HG03558 (cell line): ENCODE results near the gene LRMDA.

Experiments used
- ATAC-seq: cut with Tn5 transposase; IDR thresholded peaks from one replicate; pipeline ENCODE4 v1.9.1; 2021; ENCODE audit warnings: moderate number of reproducible peaks; ENCODE audit not compliant: unreplicated experiment; ENCODE audit errors: extremely low read depth

Gene LRMDA

DNA sequence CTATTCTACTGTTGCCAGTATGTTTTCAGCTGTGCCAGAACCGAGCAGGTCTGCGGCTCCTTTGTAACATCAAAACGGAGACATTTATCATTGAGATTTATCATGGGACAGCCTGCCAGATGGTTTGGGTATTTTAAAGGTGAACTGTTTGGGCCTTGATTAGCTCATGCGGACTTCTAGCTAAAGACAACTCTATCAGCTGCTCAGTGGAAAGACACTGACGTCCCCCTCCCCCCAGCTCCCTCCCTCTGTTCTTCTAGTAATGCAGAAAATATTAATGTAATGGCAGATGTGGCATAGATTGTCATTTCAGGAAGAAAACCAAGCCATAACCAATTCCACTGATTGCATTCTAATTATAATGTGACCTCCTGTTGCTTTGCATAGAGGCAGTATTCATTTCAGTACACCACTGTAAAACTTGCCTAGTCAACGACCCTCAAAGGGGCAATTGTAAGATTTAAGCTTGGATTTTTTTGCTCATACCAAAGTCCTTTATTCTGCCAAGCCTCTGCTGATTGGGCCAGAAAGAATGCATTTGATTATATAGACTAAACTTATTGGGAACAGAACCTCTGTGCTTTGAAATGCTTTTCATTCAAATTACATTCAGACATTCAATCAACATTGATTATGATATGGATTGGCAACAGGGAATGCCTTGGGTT lies 966.8 kb downstream of the LRMDA start:
- no peak for ATAC-seq

DNA sequence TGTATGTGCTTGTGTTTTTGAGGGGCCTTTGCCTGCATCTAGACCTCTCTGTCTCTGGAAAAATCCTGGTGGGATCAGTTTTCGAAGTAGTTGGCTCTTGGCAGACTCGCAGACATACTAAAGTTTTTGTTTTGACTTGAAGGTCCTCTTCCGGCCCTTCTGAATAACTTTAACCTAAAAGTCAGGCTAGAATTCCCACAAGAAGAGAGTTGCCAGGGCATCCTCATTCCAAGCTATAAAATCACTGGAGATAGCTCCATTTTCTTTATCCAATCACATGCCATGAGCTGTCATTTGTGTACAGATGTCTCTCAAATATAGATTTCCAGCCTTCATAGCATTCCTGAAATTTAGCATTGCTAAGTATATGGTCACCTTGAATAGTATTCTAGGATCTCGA lies 967.8 kb downstream of the LRMDA start:
- no peak for ATAC-seq

DNA sequence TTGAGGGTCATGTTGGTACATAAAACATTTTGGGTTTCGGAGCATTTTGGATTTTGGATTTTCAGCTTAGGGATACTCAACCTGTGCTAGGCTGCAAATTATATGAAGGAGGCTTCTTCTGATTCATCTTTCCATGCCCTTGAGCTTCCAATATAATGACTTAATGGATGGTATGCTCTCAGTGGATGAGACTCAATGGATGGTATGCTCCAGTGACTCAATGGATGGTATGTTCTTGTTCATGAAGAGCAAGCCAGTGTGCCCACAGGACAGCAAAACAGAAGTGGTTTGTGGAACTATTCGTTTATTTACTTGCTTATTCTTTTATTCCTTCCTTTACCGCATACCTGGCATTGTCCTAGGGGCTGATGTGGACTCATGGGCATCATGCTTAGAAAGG lies 969.6 kb downstream of the LRMDA start:
- no peak for ATAC-seq

DNA sequence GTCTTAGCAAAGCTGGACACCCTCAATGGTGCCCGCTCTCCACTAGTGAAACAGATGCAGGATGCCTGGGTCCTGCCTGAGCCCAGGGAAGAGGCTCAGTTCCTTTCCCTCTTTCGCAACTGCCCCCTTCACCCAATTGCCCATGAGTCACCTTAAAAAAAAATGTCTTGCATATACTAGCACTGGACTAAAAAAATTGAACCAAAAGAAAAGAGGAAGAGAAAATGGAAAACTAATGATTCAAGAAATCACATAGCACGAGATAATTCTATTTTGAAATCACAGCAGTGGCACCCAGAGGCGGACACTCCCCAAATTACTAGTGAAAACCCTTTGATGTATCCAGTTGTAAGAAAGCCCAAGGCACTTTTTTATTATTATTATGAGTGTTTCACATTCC lies 972.5 kb downstream of the LRMDA start:
- no peak for ATAC-seq

DNA sequence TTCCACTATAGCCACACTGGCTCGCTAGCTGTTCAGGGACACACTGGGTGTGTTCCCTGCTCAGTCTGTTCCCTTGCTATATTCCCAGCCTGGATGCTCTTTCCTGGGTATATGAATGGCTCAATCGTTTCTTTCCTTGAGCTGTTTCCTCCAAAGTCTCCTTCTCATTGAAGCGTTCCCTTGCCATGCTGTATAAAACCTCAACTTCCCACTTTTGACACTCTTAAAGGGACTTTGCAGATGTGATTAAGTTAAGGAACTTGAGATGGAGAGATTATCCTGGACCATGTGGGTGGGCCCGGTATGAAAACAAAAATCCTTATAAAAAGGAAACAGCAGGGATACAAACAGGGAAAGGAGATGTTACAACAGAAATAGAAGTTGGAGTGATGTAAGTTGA lies 973.1 kb downstream of the LRMDA start:
- ATAC-seq = no peak

DNA sequence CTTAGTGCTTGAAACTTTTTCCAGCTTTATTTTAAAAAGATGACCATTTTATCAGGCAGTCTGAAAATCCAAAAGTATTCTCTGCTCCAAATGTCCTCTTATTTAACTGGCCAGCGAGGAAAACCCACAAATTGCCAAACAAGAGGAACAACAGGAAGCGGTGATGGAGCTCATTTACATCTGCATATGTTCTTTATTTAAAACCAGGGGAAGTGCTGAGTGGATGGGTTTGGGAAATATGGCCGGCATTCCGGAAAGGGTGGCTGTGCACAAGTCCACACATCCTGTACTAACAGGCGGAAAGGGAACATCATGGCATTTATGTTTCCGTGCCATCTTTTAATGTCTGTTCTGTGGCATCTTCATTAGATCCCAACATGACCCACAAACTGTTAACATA lies 974.5 kb downstream of the LRMDA start:
- ATAC-seq = no peak

DNA sequence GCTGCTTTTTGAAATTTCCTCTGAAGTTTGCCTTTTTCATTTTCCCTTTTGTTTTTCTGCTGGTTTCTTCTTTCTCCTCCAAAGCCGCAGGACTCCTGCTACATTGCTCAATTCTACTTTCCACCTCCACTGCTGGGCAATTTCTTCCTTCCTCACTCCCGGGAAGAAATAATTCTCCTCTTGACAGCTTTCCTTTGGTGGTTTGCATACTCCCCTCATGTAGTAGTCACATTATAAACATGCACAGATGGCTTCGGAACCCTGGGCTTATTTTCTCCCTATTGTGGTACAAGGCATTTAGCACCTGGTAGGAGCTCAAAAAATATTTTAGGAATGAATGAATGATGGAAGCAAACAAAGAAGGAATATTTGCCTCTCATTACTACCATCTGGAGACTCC lies 977.2 kb downstream of the LRMDA start:
- no peak for ATAC-seq

DNA sequence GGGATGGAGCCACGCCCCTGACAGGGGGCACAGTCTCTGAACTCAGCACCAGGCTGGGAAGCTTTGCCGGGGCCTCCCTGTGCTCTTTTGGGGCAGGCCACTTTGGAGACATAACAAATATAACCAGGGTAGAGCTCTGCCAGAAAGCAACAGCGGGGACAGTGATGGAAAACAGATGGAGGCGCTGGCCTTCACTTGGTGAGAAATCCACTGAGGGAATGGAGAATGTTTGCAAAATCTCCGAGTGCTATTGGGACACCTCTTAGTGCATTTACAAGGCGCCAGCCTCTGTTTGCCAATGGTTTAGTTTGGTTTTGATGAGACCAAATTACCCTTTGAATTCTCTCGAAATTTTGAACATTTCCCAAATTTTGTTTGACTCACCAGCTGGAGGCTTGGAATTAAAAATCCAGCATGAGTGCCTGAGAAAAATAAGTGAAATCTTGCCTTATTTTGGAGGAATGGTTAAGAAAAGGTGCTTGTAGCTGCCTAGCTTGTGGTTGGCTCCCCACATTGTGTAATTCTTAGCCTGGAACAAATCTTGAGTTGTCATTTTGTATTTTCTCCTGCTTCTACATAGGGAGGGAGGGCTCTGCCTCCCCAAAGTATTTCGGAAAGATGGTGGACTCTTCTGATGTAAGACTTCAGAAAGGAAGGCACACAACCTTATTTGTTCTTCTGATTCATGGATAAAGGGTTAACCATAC lies 980.5 kb downstream of the LRMDA start:
- no peak for ATAC-seq

DNA sequence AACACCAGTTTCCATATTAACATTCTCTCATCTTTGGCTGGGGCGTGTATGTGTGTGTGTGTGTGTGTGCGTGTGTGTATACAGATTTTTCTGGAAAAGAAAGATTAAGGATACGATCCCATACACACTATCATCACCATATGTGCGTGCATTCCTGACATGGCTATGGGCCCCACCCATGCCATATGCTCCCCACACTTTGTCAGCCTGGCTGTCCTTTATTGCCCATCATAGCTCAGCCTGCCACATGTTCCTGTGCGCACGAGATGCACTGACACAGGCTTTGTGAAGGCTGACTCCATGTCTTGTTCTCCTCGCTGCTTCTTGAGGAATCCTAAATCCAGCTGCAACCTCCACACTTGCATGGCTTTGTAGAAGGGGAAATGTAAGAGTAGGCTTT lies 984.1 kb downstream of the LRMDA start:
- no peak for ATAC-seq

DNA sequence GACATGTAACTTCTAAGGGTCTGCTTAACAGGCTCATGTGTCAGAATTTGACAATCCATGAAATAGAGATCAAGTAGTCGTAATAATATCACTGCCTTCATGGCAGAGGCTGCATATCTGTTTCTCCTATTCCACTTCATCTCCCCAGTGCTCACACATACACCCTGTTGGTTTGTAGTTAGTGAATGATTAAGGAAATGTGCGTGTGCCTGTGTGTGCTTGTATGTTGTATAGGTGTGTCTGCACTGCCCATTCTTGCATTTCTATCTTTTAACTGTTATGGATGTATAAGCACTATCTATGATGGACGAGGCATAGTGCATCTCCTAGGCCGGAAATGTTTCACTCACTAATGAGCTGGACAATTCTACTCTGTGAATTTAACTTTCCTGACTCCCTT lies 985.2 kb downstream of the LRMDA start:
- ATAC-seq = no peak

DNA sequence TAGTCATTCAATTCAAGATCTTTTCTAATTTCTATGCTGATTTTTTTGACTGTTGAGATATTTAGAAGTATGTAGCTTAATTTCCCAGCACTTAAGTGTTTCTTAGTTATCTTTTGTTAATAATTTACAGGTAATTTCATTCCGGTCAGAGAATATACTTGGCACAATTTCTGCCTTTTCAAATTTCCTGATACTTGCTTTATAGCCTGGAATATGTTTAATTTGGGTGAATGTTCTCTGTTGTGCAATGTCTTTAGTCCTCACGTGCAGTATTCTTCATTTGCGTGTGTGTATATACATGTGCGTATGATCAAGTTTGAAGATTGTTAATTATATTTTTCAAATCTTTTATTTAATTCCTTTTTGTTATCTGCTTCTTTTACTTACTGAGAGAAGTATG lies 989.3 kb downstream of the LRMDA start:
- no peak for ATAC-seq

DNA sequence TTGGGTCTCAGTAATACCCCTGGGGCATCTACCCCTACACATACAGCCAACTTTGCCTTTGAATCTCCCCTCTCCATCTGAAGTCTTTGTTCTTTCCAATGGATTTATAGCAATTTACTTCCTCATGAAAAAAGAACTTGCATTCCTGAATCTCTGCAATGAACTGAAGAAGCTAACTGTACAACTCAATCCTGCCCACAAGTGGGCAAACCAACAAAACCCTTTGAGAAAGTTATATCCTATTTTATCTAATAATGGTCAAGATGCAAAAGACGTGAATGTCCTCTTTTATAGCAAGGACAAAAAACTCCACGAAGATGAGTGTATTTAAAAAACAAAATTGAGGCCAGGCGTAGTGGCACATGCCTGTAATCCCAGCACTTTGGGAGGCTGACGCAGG lies 991.3 kb downstream of the LRMDA start:
- ATAC-seq = no peak

DNA sequence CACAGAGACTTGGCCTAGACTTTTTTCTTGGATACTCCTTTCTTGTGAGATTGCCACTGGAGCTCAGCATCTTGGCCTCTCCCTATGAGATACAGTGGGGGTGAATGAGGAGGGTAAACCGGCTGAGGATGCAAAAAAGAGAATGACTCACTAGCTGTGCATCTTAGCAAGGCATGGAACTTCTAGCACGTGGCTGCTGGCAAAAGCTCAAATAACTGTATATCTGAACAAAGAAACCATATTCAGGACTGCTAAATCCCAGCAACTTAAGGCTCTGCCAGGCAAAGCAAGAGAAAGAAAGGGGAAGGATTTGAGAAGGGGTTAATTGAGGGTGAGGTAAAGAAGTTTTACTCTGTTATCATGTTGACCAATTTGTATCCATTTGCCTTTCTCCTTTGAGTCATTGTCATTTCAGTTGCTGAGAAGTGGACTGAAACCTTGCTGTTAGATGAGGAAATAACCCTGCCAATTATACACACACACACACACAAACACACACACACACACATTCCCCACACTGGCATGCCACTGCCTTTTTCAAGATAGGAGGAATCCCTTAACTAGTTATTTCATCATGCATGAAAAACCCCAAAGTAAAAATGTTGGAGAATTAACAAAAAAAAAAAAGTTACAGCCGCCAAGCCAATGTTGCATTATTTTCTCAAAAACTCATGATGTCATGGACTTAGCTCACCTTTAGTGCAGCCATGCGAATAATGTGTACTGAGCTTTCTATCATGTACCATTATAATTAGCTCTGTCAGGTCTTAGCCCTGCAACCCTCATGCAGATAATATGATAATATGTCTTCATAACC lies 997.3 kb downstream of the LRMDA start:
- ATAC-seq = no peak

DNA sequence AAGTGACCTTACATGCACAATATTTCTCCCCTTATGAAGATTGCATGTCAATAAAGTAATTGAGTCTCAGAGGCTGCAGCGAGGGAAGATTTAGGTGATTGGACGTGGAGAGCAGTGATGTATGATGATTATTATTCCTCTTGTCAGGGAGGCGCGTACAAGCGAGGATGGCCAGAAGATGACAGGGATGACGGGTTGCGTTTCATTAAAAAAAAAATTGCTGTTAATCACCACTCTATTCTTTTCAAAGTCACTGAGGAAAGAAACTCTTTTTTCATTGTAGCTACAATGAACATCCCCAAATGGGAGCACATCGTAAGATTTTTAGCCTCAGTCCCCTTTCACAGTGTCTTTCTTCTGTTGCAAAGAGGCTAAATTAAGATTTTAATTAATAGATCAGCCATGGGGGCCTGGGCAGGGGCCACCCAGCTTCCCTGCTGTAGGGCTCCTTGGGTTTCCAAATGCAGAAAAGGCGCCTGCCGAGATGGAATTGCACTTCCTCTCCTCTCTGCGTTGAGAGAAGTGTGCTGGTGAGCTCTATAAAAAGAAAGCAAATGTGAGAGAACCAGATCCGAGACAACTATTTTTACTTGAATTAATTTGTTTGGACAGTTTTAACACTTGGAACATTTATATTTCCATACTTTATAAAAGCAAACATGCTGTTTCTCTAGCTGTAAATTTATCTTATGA lies 998.1 kb downstream of the LRMDA start:
- ATAC-seq = no peak

DNA sequence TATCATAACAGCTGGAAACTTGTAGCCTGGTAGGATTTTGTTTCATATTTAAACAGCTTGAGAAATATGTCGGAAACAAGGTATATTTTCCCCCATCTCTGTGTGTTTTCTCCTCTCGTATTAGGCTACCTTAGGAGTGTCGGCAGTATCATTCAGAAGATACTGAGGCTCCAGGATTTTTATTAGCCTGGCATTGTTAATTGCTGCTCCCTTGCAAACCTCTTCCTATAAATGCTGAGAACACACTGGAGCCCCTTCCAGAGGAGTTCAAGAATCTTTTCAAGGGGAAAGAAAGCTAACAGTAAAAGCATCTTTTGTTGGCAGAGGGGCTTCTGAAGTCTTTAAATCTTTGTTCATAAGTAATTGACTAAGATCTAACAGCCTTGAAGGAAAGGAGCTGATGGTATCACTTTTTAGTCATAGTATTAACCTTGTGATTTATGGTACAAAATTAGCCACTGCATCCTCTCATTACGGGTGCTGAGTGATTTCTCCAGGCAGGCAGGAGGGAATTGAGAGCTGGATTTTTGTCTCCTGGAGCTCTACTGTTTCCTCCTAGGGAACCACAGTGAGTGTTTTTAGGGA lies 998.7 kb downstream of the LRMDA start:
- no peak for ATAC-seq

DNA sequence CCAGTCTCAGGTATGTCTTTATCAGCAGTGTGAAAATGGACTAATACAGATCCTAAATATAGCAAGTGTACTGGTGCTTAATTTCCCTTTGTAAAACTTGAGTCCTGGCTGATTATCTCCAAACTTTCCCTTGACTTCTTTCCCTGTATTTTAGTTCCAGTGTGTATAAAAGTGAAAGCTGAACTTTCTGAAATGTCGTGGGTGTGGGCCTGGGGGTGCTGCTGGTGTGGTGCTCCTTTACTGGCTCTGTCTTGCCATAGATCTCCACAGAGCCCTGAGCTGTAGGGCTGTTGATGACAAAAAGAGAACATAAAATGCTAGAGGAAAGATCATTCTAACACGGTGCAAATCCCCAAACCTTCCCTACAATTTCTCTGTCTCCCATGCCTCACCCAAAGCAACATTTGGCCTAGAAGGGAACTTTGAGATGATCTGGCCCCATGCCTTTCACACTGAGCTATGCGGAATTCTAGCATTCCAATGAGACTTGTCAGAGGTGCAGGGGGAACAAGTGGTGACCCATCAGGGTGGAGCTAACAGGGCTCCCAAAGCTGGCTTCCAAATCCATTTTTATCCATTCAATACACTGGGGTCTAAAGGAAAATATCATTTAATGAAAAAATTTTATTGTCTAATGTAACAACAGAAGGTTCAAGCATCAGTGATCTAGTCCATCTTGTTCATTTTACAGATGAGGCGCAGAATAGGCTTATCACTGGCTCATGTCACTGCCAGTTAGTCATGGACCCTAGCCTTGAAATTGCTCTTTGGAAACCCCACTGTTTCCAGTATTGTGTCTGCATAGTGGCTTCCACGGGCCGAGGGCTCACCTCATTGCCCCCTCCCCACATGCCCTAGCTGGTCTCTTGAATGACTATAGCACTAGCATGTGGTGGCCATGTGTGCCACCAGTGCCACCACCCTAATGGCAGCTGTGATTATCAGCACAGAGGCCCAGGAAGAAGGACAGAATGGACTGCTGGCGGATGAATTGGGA lies 1000.9 kb downstream of the LRMDA start:
- ATAC-seq = no peak

DNA sequence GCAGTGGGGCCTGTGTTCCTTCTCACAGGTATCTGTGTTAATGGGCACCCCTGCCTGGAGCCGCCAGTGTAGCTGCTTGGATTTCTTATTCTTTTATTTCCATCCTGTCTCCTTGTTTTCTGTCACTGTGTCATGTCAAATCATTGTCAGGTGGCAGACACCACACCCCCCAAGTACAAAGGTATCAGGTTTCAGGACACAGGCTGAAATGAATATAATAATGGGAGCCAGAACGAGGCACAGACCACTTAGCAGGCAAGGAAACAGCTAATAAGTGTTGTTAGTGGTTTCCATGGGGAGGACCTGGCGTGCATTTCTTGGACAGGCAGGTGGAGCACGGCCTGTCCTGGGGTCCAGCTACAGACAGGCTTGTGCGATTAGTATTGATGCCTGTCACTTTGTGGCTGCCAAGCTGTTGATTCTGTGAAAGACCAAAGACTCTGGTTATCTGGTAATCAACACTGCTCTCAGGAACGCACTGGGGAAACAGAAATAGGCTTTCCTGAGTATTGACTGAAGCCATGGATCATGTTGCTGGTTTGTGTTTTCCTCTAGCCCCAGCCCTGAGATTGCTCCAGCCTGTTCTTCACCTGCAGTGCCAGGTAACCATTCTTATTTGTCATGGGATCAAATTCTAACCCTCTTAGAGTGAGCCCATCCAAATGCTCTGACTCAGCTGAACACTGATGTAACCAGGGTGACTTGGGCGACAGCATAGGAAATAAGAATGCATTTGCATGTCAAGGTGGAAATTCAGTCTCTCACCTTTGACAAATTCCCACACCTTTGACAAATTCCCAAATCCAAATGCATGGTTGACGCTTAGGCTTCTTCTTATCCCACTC lies 1002.0 kb downstream of the LRMDA start:
- ATAC-seq = no peak

DNA sequence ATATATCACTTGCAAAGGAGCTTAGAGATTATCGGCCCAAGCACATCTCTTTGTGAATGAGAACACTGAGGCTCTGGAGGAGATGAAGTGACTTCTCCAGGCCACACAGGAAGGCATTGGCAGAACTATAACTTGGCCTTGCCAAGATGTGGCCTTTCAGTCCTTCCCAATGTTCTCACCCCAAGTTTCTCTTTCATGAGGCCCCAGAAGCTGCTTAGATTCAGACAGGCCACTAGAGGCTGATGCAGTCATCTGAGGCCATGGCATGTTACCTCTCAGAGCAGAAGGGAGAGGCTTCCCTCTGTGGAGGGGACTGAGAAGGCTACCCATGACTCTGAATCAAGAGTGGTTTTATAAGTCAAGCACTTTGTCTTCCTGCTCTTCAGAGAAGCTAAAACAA lies 1003.7 kb downstream of the LRMDA start:
- ATAC-seq = no peak
